22Rv1 (cell line): ENCODE measurements around the gene EPHB1.

Source experiments
- ZFX ChIP-seq: fragments of 450-650 bp; IDR thresholded peaks from 2 replicates; pipeline ENCODE4 v1.6.1; 2017; ENCODE audit warnings: antibody characterized with exemption, borderline replicate concordance
- TF ChIP-seq, protein P1 (sequence below): fragments of 450-650 bp; IDR thresholded peaks from 2 replicates; pipeline ENCODE4 v1.5.1; 2017; ENCODE audit warnings: mild to moderate bottlenecking

DNA sequence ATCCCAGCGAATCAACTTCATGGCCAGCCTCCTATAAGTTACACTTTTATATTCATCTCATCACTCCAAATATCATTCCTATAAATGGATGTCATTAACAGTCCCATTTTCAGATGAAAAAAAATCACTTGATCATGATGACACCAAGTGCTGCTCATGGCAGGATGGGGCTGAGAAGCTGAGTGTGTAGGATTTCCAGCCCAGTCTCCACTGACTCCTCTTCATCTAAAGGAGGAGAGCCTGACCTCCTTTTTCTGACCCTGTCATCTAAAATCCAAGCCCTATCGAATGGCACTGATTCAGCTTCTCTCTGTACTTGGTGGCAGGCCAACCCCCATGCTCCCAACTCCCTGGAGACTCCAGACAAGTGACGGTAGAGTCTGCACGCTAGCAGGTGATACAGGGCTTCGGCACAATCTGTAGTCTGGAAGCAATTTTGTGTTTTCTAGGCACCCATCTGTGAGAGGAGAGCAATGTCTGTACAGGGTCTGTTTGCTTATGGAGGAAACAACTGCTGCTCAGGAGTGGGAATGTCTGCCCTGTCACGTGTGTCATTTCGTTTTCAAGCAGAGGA lies 103.2 kb downstream of the EPHB1 start:
- TF ChIP-seq, protein P1, sequence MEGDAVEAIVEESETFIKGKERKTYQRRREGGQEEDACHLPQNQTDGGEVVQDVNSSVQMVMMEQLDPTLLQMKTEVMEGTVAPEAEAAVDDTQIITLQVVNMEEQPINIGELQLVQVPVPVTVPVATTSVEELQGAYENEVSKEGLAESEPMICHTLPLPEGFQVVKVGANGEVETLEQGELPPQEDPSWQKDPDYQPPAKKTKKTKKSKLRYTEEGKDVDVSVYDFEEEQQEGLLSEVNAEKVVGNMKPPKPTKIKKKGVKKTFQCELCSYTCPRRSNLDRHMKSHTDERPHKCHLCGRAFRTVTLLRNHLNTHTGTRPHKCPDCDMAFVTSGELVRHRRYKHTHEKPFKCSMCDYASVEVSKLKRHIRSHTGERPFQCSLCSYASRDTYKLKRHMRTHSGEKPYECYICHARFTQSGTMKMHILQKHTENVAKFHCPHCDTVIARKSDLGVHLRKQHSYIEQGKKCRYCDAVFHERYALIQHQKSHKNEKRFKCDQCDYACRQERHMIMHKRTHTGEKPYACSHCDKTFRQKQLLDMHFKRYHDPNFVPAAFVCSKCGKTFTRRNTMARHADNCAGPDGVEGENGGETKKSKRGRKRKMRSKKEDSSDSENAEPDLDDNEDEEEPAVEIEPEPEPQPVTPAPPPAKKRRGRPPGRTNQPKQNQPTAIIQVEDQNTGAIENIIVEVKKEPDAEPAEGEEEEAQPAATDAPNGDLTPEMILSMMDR, result no peak
- TF ChIP-seq ZFX, result no peak
